Right atrium auricular region (tissue), 2 donors: ENCODE measurements around the gene SUN2. TPM values are rescaled to one million over a fixed set of nuclear protein-coding genes. Genes with fewer than 3 reads are reported as not detected.

Experiments used
- DNase-seq: peaks from one replicate; pipeline ENCODE4 v3.0.0-alpha.2; 2019; ENCODE audit warnings: low spot score
- H3K27ac ChIP-seq, 2 donors: fragments of 200-600 bp; sonication (generic); 1 replicate in 1 of 2; 2 replicates in 1 of 2; pipeline ENCODE4 v1.5.1; 2016 to 2019
- H3K27me3 ChIP-seq, 2 donors: fragments of 200-600 bp; sonication (generic); one replicate each; pipeline versions ENCODE4 v1.5.1 to v1.6.0; 2017 to 2019
- H3K36me3 ChIP-seq: fragments of 200-600 bp; sonication (generic); one replicate; pipeline ENCODE4 v1.5.1; 2016
- H3K4me1 ChIP-seq, 2 donors: fragments of 200-600 bp; sonication (generic); one replicate each; pipeline versions ENCODE4 v1.5.1 to v1.6.0; 2017 to 2019
- H3K4me3 ChIP-seq, 2 donors: fragments of 200-600 bp; sonication (generic); 1 replicate in 1 of 2; 2 replicates in 1 of 2; pipeline ENCODE4 v1.5.1; 2017 to 2019; ENCODE audit warnings: mild to moderate bottlenecking in 1 of 2, moderate library complexity in 1 of 2
- H3K9me3 ChIP-seq, 2 donors: fragments of 200-600 bp; sonication (generic); one replicate each; pipeline ENCODE4 v1.5.1; 2019
- CTCF ChIP-seq, 2 donors: fragments of 200-600 bp; sonication (generic); IDR thresholded peaks; one replicate each; pipeline ENCODE4 v1.5.1; 2019; ENCODE audit warnings: antibody characterized with exemption in 2 of 2
- total RNA-seq, 2 donors: library from RNA; depleted of rRNA; stranded (reverse); fragments of >200 nt; gene quantifications; one replicate each; pipeline ENCODE4 v1.1.0, GENCODE V29; 2016

SUN2 gene
- total RNA-seq, 2 donors from 2014 or later = 155 to 252 TPM

- H3K4me3 ChIP-seq = no peak overlapping the region
- DNase-seq = no peak
- H3K9me3 ChIP-seq = no peaks in the 10 kb centered on the region
- no peak for TF ChIP-seq CTCF (IDR thresholded peaks at IDR 0.05)
- peaks cover 71% of the 10 kb centered on the region for H3K36me3 ChIP-seq
- peaks cover 0 to 12% of the 10 kb centered on the region in 2 donors for H3K4me1 ChIP-seq
- no peaks in the 10 kb centered on the region for H3K27me3 ChIP-seq
- no peak overlapping the region for H3K27ac ChIP-seq
Observed at GRCh38 chr22:38721551-38721950, 34.2 kb downstream of the SUN2 start.

GRCh38 chr22:38720350-38720749, 35.4 kb downstream of the SUN2 start:
- no peak overlapping the region for H3K27ac ChIP-seq
- no peaks in the 10 kb centered on the region for H3K27me3 ChIP-seq
- no peak overlapping the region for H3K4me3 ChIP-seq
- H3K36me3 ChIP-seq = peaks cover 65% of the 10 kb centered on the region
- no peak for TF ChIP-seq CTCF (IDR thresholded peaks at IDR 0.05)
- no peak for DNase-seq
- H3K4me1 ChIP-seq = peaks cover 0 to 15% of the 10 kb centered on the region in 2 donors
- no peaks in the 10 kb centered on the region for H3K9me3 ChIP-seq

- no peak overlapping the region for H3K4me3 ChIP-seq
- no peak overlapping the region for H3K27ac ChIP-seq
- H3K4me1 ChIP-seq = peaks cover 0 to 26% of the 10 kb centered on the region in 2 donors
- H3K36me3 ChIP-seq = peaks cover 53% of the 10 kb centered on the region
- no peak for TF ChIP-seq CTCF (IDR thresholded peaks at IDR 0.05)
- no peaks in the 10 kb centered on the region for H3K9me3 ChIP-seq
- no peaks in the 10 kb centered on the region for H3K27me3 ChIP-seq
- no peak for DNase-seq
Observed at GRCh38 chr22:38719196-38719595, 36.6 kb downstream of the SUN2 start.

GRCh38 chr22:38718414-38718813, 37.4 kb downstream of the SUN2 start:
- Histone ChIP-seq H3K4me3 (no peak overlapping the region), H3K27me3 (no peaks in the 10 kb centered on the region), H3K36me3 (peaks cover 46% of the 10 kb centered on the region), H3K27ac (peak overlapping the region in 1 of 2 donors; percentile 2), H3K4me1 (peaks cover 0 to 34% of the 10 kb centered on the region in 2 donors), H3K9me3 (no peaks in the 10 kb centered on the region)
- TF ChIP-seq CTCF (IDR thresholded peaks at IDR 0.05) = peak; percentile 50 to 54
- DNase-seq = no peak

GRCh38 chr22:38717244-38717643, 38.6 kb downstream of the SUN2 start:
- DNase-seq = no peak
- Histone ChIP-seq H3K4me1 (peaks cover 0 to 46% of the 10 kb centered on the region in 2 donors), H3K27me3 (no peaks in the 10 kb centered on the region), H3K9me3 (no peaks in the 10 kb centered on the region), H3K36me3 (peaks cover 36% of the 10 kb centered on the region), H3K4me3 (no peak overlapping the region), H3K27ac (no peak overlapping the region)
- TF ChIP-seq CTCF (IDR thresholded peaks at IDR 0.05) = no peak

GRCh38 chr22:38716826-38717225, 39.0 kb downstream of the SUN2 start:
- no peak overlapping the region for H3K4me3 ChIP-seq
- H3K27ac ChIP-seq = no peak overlapping the region
- peaks cover 0 to 50% of the 10 kb centered on the region in 2 donors for H3K4me1 ChIP-seq
- H3K36me3 ChIP-seq = peaks cover 37% of the 10 kb centered on the region
- H3K9me3 ChIP-seq = no peaks in the 10 kb centered on the region
- no peak for DNase-seq
- TF ChIP-seq CTCF (IDR thresholded peaks at IDR 0.05) = no peak
- no peaks in the 10 kb centered on the region for H3K27me3 ChIP-seq
